Measurements from ENCODE around the gene ABTB2.

ABTB2 gene

DNA sequence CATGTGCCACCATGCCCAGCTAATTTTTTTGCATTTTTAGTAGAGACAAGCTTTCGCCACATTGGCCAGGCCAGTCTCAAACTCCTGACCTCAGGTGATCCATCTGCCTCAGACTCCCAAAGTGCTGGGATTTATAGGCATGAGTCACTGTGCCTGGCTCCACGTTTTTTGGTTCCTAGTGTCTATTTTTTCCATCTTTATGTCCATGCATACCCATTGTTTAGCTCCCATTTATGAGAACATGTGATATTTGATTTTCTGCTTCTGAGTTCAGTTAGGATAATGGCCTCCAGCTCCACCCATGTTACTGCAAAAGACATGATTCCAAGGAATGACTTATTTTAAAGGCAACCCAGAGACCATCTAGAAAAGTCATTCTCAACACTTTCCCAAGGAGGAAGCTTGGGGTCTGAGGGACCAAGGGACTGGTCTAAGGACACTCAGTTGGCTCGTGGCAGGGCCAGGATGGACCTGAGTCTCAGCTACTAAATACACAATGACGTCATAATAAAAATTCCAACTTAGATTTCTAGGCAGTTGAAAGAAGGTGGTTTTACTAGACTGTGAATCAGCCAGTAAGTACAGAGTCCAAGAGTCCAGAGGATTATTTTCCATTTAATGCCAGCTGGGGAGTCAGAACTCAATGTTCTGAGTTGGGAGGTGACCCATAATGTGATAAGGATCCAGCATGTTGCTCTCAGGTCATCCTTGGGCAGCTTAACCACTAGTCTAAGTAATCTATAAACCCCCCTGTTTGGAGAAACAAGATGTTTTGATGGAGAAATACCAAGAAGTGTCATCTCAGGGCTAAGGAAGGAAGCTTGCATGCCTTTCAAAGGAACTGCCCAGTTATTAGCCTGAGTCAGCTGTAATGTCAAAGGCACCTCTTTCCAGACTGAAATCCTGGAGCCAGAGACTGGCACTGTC lies 39.4 kb downstream of the ABTB2 start:
- intact Hi-C loops (cut with DNase I): no loop called here
- no peak for DNase-seq

DNA sequence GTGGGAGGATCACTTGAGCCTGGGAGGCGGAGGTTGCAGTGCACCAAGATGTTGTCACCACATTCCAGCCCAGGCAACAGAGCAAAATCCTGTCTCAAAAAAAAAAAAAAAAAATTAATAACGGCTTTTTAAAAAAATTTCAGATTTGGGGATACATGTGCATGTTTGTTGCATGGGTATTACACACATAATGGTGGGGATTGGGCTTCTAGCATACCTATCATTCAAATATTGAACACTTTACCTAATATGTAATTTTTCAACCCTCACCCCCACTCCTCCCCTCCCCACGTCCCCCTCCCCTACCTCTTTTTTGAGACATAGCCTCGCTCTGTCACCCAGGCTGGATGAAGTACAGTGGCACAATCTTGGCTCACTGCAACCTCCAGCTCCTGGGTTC lies 40.1 kb downstream of the ABTB2 start:
- DNase-seq: no peak
- intact Hi-C loops (cut with DNase I): no loop called here

DNA sequence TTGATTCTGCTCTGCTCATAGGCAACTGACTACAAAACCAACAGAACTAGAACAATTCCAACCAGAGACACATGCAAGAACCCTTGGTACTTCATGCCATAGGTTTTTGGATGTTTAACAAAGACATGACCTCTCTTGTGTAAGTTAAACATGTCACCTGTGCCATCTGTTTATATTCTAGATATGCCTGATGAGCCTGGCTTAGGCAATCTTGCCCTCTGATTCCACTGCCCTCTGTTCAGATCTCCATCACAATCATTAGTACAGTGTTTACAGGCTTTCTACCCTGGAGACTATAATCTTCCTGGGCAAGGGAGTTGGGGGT lies 40.8 kb downstream of the ABTB2 start:
- DNase-seq: no peak
- intact Hi-C loops (cut with DNase I): no loop called here

DNA sequence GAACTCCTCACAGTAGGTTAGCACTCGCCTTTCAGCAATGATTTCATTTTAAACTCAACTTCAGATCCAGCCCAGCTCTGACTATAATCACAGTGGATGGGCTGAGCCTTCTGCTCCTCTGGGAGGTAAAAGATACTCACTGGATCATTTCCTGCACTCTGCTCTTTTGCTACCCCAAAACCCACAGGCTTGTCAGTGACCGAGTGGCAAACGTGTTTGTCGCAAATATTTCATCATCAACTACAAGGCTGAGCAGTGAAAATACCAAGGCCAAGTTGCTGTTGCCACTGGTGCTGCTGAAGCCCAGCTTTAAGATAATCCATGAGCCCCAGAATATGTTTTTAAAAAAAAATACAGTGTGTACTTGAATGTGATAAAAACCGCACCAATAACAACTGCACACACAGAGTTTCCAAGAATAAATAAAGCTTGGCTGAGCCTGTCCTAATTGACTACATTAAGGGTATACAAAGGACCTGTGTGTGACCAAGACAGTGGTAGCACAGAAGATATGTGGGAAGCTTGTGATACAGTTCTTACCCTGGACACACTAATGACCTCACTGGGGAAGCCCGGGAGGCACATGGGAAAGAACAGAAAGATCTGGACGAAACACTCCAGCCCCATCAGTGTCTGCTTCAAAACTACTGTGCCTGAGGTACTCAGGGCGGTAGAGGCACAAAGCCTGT lies 41.3 kb downstream of the ABTB2 start:
- DNase-seq: peak in 1 of 10 donors; percentile 15
- intact Hi-C loops (cut with DNase I): no loop called here

DNA sequence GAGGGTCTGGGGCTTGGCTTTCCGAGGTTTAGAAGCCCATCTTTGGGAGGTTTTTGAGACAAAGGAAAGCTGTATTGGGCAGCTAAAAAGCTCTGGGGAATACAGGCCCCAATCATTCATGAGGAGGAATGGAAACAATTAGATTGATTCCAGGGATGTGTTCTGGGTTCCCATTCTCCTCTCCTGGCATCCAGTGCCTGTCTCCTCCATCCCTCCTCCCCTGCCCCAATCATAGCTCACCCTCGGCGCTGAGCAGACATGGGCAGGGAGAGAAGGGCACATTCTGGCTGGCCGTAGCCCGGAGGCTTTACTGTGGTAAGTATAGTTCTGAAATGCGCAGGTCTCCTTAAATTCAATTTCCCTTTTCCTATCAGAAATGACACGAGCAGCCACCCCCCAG lies 42.4 kb downstream of the ABTB2 start:
- DNase-seq: no peak

DNA sequence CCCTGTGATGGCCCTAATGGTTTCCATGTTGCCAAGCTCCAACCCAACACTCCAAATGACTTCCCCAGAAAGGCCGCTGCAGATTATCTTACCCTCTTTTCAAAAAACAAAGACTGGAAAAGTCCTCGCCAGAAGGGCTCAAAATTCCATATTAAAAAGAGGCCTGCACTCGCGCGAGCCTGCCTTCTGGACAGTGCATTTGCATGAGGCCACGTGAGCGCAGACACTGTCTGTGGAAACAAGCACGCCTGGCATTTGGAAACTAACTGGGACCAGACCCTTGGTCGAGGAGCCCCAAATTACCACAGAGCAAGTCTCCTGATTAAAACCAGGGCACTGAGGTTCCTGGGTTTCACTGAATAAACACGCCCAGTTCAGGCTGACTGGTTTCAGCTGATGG lies 42.9 kb downstream of the ABTB2 start:
- intact Hi-C loops (cut with DNase I): no loop called here
- no peak for DNase-seq

More for the DNA sequence above, 42.4 kb downstream of the ABTB2 start:
- intact Hi-C loops (cut with DNase I): no loop called here

DNA sequence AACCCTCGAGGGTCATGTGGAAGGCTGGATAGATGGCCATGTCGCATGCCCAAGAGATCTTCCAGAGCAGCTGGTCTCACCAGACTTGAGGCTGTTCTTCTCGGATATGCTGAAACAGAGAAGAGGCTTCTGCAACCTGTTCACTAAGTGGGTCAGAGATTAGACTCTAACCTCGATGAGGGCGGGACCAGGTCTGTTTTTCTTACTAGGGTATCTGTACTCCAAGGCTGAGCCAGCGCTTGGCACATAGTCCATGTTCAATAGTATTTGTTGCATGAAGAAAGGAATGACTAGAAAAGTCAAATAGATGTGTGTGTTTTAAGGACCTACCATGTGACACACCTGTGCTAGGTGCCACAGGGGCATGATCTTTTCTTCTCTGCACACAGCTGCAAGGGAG lies 43.6 kb downstream of the ABTB2 start:
- DNase-seq: no peak
- intact Hi-C loops (cut with DNase I): no loop called here

DNA sequence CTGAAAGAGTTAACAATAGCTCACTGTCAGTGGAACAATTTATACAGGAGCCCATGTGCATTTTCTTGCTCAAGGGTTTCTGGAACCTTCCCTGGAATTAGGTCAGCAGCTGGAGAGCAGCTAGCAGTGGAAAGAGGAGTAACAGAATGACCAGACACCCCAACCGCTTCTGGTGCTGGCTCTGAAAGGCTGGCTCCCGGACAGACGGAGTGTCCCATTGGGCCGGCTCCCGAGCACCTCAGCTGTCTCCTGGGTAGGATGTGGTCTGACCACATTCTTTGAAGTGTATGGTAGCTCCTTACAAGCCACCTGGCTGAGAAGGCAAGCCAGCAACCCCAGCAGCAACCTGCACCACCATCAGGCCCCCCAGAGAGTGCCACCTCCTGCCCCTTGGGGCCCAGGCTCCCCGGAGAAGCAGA lies 44.7 kb downstream of the ABTB2 start:
- DNase-seq: no peak
- intact Hi-C loops (cut with DNase I): no loop called here

DNA sequence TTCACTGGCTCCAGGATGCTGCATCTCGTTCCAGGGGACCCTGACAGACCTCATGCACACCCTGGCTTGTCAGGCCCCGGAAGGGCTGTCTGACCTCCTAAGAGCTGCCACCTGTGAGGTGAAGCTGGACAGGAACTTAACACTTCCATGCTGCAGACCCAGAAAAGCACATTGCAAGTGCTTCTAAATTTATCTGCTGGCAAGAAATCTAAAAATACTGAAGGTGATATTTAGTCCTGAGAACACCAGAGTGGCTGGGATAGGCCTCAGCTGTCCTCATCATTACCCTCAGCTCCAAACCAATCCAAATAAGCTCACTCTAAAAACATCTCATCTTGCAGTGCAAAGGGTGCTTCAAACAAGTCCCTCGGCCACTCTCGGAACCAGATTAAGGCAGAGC lies 46.7 kb downstream of the ABTB2 start:
- intact Hi-C loops (cut with DNase I): no loop called here
- DNase-seq: no peak

DNA sequence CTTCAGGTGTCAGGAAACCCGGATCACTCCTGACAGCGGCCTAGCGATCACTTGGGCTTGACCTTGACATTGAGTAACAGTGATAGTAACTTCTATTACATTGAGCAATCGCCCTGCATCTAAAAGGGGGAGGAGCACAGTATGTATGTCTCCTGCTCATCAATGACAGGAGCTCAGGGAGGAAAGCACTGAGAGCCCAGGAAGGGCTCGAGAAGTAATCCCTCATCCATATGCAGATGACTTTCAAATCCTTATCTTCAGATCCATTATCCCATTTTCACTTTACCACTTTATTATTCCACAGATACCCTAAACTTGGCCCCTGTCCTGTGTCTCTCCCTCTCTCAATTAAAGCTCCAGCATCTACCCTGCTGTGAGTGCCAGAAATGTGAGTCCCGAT lies 47.8 kb downstream of the ABTB2 start:
- intact Hi-C loops (cut with DNase I): no loop called here
- DNase-seq: no peak

DNA sequence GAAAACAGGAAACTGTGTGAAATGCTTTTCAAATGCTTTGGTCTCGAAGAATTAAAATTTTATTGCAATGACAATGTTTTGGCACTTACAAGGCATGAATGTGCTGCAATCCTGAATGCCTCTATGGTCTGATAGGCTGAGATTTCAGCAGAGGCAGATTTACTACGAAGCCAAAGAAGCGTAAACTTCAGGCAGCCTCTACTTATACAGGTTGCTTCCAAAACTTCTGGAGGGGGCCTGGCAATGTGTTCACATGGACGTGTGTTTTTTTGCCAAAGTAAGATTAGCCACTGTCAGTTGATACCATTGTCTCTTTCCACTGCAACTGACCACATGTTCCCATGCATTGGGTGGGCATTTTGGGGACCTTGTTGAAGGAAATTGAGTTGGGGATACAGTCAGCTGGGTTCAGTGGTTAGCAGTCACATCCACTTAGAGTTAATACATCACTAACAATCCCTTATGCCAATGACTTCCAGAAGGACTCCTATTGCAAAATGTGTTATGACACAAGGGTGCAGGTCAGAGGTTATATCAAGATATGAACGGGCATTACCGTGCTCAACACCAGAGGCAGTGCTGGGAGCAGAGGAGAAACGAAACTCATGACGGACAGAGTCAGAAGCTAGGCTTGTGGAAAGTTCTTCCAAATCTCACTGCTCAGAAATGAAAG lies 48.8 kb downstream of the ABTB2 start:
- DNase-seq: no peak
- intact Hi-C loops (cut with DNase I): no loop called here

DNA sequence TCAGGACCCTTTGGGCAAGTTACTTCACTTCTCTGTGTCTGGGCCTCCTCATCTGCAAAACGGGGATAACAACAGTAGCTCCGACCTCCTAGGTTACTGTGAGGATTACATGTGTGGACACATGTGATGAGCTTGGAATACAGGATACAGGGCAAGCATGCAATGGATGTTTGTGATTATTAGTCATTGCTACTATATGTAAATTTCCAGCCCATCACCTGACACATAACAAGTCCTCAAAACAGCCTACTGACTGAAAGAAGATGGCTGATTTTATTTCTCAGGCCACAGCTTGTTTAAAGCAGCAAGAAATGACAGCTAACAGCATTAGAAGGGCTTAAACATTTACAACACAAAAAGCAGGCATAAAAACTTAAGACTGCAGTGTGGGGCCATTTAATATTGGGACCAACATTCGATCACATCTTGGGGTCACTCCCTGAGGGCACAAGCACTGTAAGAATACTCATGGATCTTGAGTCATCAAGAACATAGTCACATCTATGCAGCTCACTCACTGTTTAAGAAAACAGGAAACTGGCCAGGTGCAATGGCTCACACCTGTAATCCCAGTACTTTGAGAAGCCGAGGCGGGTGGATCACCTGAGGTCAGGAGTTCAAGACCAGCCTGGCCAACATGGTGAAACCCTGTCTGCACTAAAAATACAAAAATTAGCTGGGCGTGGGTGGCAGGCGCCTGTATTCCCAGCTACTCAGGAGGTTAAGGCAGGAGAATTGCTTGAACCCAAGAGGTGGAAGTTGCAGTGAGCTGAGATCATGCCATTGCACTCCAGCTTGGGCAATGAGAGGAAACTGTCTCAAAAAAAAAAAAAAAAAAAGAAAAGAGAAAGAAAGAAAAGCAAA lies 49.5 kb downstream of the ABTB2 start:
- intact Hi-C loops (cut with DNase I): no loop called here
- DNase-seq: no peak

DNA sequence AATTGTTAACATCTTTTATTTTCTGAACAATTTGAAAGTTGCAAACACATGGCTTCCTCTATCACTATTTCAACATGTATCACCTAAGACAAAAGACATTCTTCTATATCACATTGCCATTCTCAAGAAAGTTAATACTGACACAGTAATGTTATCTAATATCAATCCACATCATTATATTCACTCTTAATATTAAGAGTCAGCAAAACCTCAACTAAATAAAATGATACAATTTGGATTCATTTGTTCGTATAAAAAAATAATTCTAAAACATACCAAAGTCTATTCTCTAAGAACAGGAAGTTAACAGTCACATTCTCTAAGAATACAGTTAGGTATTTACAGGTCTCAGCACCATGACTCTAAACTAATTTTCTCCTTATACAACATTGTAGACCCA lies 52.0 kb downstream of the ABTB2 start:
- DNase-seq: no peak
- intact Hi-C loops (cut with DNase I): no loop called here

DNA sequence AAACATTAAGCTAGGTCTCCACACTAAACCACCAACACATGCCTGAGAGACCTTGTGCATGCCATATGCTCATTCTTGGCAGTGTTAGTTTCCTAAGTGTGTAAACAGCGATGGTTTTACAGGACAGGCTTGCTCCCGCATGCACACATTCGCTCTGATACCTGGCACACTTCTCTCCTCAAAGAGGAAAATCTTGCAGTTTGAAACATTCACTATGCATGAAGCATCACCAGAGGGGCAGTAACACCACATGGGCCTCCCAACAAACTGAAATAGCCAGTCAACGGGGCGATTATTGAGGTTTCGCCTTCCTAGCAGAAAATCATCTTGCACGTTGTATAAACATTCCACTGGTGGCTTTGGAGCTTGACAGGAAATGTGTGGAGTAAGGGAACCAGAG lies 52.6 kb downstream of the ABTB2 start:
- intact Hi-C loops (cut with DNase I): no loop called here
- no peak for DNase-seq

DNA sequence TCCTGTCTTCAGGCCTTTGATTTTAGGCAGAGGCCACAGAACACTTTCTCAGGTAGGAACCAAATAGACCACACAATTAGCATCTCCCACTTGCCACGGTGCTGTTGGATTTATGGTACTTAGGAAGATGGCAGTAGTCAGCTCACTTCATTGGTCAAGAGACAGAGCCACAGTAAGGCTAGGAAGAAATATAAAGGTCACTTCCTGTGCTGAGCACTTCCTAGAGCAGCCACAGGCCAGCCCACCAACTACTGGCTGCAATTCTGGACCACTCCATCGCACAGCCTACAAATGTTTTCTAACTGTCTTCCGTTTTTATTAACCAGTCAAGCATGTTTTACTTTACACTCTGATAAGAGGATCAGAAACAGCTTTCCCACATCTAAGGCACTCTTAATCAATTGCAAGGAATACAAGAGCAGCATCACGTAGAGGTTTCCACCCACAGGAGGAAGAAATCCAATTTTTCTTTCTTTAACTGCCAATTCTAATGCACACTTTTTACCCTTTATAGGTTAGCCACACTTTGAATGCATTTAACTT lies 54.7 kb downstream of the ABTB2 start:
- no peak for DNase-seq
- intact Hi-C loops (cut with DNase I): no loop called here

DNA sequence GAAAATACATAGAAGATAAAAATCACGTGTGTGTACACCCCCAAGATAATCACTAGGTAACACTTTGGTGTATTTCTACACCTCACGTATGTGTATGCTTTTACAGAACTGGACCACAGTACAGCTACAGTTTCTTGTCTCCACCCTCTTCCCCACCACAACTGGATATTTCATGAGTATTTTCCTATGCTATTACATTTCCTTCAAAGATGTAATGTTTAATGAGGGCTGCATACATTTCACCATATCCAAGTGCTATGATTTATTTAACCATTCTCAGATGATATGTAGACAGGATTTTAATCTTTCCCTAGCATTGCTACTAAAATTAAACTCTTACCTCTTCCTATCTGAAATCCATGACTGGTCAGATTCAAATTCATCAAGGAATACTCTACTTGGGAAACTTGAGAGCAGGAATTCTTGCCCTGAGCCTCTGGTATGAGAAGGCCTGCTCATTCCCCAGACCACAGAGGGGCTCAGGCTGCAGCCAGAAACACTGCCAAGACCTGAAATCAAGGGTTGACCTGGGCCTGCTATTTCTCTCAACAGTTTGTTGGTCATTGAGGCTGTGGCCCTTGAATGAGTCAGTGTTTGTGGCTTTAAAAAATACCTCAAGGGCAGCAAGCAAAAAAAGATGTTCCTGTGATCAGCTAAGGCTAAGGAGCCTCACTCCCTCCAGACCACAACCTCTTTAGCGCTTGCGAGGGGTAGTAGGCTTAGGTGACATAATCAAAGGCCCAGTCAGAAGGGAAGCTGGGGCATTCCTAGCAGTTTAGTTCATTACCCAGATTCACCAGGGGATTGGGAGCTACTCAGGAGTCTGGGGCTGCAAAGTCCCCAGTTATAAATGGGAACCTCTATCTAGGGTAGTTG lies 55.5 kb downstream of the ABTB2 start:
- intact Hi-C loops (cut with DNase I): no loop called here
- no peak for DNase-seq

DNA sequence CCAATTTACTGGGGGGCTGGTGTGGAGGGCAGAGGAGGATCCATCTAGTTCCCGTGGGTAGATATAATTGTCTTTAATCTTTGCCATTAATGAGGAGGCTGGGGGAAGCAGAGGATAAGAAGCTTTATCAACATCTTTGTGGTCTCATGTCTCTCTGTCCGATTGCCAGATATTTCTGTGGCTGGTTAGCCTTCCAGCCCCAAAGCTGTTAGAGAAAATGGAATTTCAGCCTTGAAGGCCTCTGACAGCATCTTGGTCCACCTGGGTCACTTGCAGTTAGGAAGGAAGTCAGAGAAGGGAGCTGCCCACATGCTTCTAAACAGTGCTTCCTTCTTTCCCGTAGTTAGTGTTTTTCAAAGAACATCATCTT lies 56.9 kb downstream of the ABTB2 start:
- no peak for DNase-seq
- intact Hi-C loops (cut with DNase I): no loop called here

DNA sequence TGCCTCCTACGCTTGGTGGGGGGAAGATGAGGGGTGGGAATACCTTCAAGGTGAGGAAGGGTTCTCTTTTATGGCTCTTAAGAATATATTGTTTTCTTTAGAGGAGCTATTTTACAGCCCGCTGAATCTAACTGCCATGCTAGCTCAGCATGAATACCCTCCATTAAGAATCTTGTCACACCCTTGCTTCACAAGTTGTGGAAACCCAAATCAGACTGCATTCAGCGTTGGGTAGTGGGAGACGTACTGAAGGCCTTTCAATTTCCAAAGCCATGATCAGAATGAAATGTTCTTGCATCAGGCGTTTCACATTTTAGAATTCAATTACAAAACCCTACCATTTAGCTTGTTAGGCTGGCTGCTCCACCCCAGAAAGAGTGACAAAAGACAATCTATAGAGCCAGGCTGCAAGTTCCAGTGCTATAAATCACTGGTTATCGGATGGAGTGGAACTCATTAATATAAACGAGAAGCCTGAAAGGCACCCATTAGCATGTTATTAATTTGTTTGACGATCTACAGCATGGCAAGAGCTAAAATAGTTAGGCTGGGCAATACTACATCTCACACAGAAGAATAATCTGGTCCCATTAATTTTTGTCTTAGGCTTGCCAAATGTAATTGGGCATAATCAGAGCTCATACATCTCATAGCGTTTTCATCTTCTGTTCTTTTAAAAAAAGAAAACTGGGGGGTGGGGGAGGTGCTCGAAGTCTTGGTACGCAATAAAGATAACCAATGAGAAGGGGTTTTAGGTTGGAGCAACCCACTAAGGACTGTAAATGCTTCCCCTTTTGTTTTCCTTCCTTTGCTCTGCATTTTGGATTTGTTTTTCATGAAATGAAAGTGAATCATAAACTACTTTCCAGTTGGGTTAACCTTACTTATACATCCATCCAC lies 57.5 kb downstream of the ABTB2 start:
- DNase-seq: no peak
- intact Hi-C loops (cut with DNase I): no loop called here
